GM10248 (cell line): ENCODE results near the gene NDUFA6.
"Not testable (repeated sequence)": the region's sequence is repeated elsewhere in the genome, so short reads cannot be mapped to it uniquely, and the experiment has no call there.

ENCODE experiments used
- CTCF ChIA-PET: fragments of 300-600 bp; sonication (Branson Sonifier 250); formaldehyde crosslinking; extraction: SDS; loops from one replicate; lab custom pipeline; 2021; ENCODE audit warnings: antibody characterized with exemption; lab: Yijun Ruan, JAX
- POLR2A ChIA-PET: fragments of 350-650 bp; sonication (Branson Sonifier 250); formaldehyde crosslinking; extraction: SDS; loops from one replicate; lab custom pipeline; 2020; ENCODE audit warnings: antibody characterized with exemption; lab: Yijun Ruan, JAX
- DNase-seq: peaks from one replicate; pipeline ENCODE4 v3.0.0; 2012; ENCODE audit errors: extremely low spot score
- CTCF ChIP-seq: IDR thresholded peaks from 2 replicates; pipeline ENCODE4 v1.5.1; 2012; ENCODE audit warnings: mild to moderate bottlenecking, low read depth; ENCODE audit errors: extremely low read depth, missing control alignments, control extremely low read depth

Gene NDUFA6

GRCh38 chr22:42132457-42132856 is 41.9 kb upstream of the NDUFA6 start:
- ChIA-PET POLR2A (no interaction called here), CTCF (interaction anchor here (1.7 kb wide), 1 partner anchor 16 kb away, joined by 4 read pairs; no protein-coding TSS in a partner anchor)
- no peak for DNase-seq
- TF ChIP-seq CTCF: no peak

GRCh38 chr22:42131562-42131961 is 41.0 kb upstream of the NDUFA6 start:
- ChIA-PET POLR2A (no interaction called here), CTCF (interaction anchor here (0.8 to 1.0 kb wide), 2 partner anchors 19 to 40 kb away, joined by 3 read pairs; no protein-coding TSS in a partner anchor)
- TF ChIP-seq CTCF: no peak
- DNase-seq: no peak

GRCh38 chr22:42130639-42131431 is 40.3 kb upstream of the NDUFA6 start, which contains the start of gene CYP2D6:
CYP2D6 (minus strand) TSS chr22:42130810; CDS start chr22:42130791, 19 bp downstream.
- DNase-seq: not testable (repeated sequence)
- CTCF ChIA-PET: interaction anchor here (0.8 to 1.0 kb wide), 2 partner anchors 18 to 39 kb away, joined by 3 read pairs; no protein-coding TSS in a partner anchor

GRCh38 chr22:42130182-42130581 is 39.6 kb upstream of the NDUFA6 start:
- POLR2A ChIA-PET, DNase-seq, CTCF ChIA-PET: not testable (repeated sequence)

More at GRCh38 chr22:42130639-42131431, 40.3 kb upstream of the NDUFA6 start, which contains the start of gene CYP2D6:
- POLR2A ChIA-PET: not testable (repeated sequence)

- CTCF ChIA-PET: interaction anchor here (0.9 kb wide), 1 partner anchor 240 kb away, joined by 3 read pairs; no protein-coding TSS in a partner anchor
Observed at GRCh38 chr22:42128776-42129694, 38.5 kb upstream of the NDUFA6 start.

GRCh38 chr22:42128007-42128406 is 37.4 kb upstream of the NDUFA6 start:
- POLR2A ChIA-PET, DNase-seq, CTCF ChIA-PET: not testable (repeated sequence)

More at GRCh38 chr22:42128776-42129694, 38.5 kb upstream of the NDUFA6 start:
- POLR2A ChIA-PET, DNase-seq: not testable (repeated sequence)

- DNase-seq: no peak
- CTCF ChIA-PET: no interaction called here
- TF ChIP-seq CTCF: no peak
Observed at GRCh38 chr22:42127606-42128005, 37.0 kb upstream of the NDUFA6 start.

GRCh38 chr22:42123529-42123928 is 33.0 kb upstream of the NDUFA6 start:
- DNase-seq, CTCF ChIA-PET, POLR2A ChIA-PET: not testable (repeated sequence)

More at GRCh38 chr22:42127606-42128005, 37.0 kb upstream of the NDUFA6 start:
- POLR2A ChIA-PET: no interaction called here

- CTCF ChIA-PET: interaction anchor here (1.2 to 1.5 kb wide), 2 partner anchors 14 to 29 kb away, joined by 3 read pairs; no protein-coding TSS in a partner anchor
- POLR2A ChIA-PET: not testable (repeated sequence)
- peak; percentile 51 for DNase-seq
Observed at GRCh38 chr22:42120231-42121021, 29.9 kb upstream of the NDUFA6 start.
